Calu3 (cell line): ENCODE results near the gene COMMD2. TPM values are rescaled to one million over a fixed set of nuclear protein-coding genes. Genes with fewer than 3 reads are reported as not detected.

ENCODE experiments used
- BruUV-seq: library from RNA; stranded (reverse); fragments of 400-500 nt; replicated peaks from 2 replicates; lab custom pipeline; 2021; lab: Mats Ljungman, UMichigan
- CTCF ChIA-PET: fragments of 300-600 bp; sonication (Branson Sonifier 250); formaldehyde crosslinking; loops from one replicate; lab custom pipeline; 2022; ENCODE audit warnings: antibody characterized with exemption; lab: Charles Lee
- DNase-seq: peaks from one replicate; pipeline ENCODE4 v3.0.0; 2022
- H3K27ac Mint-ChIP-seq: one replicate; pipeline ENCODE4 v1.8.0; 2022; ENCODE audit warnings: mixed read lengths; ENCODE audit not compliant: unreplicated experiment
- H3K27me3 Mint-ChIP-seq: one replicate; pipeline ENCODE4 v1.8.0; 2022; ENCODE audit warnings: mixed read lengths; ENCODE audit not compliant: unreplicated experiment
- H3K36me3 Mint-ChIP-seq: one replicate; pipeline ENCODE4 v1.8.0; 2022; ENCODE audit warnings: mild to moderate bottlenecking, moderate library complexity, mixed read lengths; ENCODE audit not compliant: insufficient read depth, unreplicated experiment
- H3K4me1 Mint-ChIP-seq: one replicate; pipeline ENCODE4 v1.8.0; 2022; ENCODE audit warnings: mild to moderate bottlenecking, low read depth, mixed read lengths; ENCODE audit not compliant: unreplicated experiment
- H3K4me3 Mint-ChIP-seq: one replicate; pipeline ENCODE4 v1.8.0; 2022; ENCODE audit warnings: mild to moderate bottlenecking, low read depth, moderate library complexity, mixed read lengths; ENCODE audit not compliant: unreplicated experiment
- H3K9me3 Mint-ChIP-seq: one replicate; pipeline ENCODE4 v1.8.0; 2022; ENCODE audit warnings: low read depth, mixed read lengths; ENCODE audit not compliant: unreplicated experiment
- CTCF ChIP-seq: fragments of 200-600 bp; IDR thresholded peaks from one replicate; pipeline ENCODE4 v1.8.0; 2022; ENCODE audit warnings: antibody characterized with exemption; ENCODE audit not compliant: unreplicated experiment
- intact Hi-C: fragments of 100-400 bp; cut with micrococcal nuclease; formaldehyde crosslinking; loops from one replicate; pipeline ENCODE4 v1.10.0; 2022; ENCODE audit not compliant: unreplicated experiment
- total RNA-seq: library from RNA; stranded (reverse); gene quantifications from 2 replicates; pipeline ENCODE4 v1.2.3, GENCODE V29; 2022

The COMMD2 gene
- total RNA-seq, 1 experiment from 2014 or later, result 73.0 TPM

GRCh38 chr3:149732234-149732633, 20.1 kb downstream of the COMMD2 start:
- no peak overlapping the region for H3K4me3 Mint-ChIP-seq
- no peak for TF ChIP-seq CTCF
- no peak for DNase-seq
- CTCF ChIA-PET, result no interaction called here
- no peak overlapping the region for H3K27ac Mint-ChIP-seq
- H3K36me3 Mint-ChIP-seq, result no peaks in the 10 kb centered on the region
- BruUV-seq, result no TSS peak
- no peaks in the 10 kb centered on the region for H3K9me3 Mint-ChIP-seq
- no peaks in the 10 kb centered on the region for H3K27me3 Mint-ChIP-seq
- intact Hi-C loops, result no loop called here
- H3K4me1 Mint-ChIP-seq, result peaks cover 7% of the 10 kb centered on the region

- Mint-ChIP-seq H3K4me1 (no peaks in the 10 kb centered on the region), H3K36me3 (no peaks in the 10 kb centered on the region), H3K27me3 (no peaks in the 10 kb centered on the region), H3K4me3 (no peak overlapping the region), H3K27ac (no peak overlapping the region), H3K9me3 (no peaks in the 10 kb centered on the region)
- intact Hi-C loops, result no loop called here
- no peak for DNase-seq
- no TSS peak for BruUV-seq
- no peak for TF ChIP-seq CTCF
- CTCF ChIA-PET, result no interaction called here
Observed at GRCh38 chr3:149727656-149728055, 24.6 kb downstream of the COMMD2 start.

GRCh38 chr3:149726716-149727407, 25.4 kb downstream of the COMMD2 start:
- no peak for TF ChIP-seq CTCF
- Mint-ChIP-seq H3K4me3 (no peak overlapping the region), H3K36me3 (no peaks in the 10 kb centered on the region), H3K27ac (no peak overlapping the region), H3K27me3 (no peaks in the 10 kb centered on the region), H3K9me3 (no peaks in the 10 kb centered on the region), H3K4me1 (no peaks in the 10 kb centered on the region)
- no TSS peak for BruUV-seq
- CTCF ChIA-PET, result no interaction called here
- intact Hi-C loops, result no loop called here
- no peak for DNase-seq

- CTCF ChIA-PET, result no interaction called here
Observed at GRCh38 chr3:149723781-149724180, 28.5 kb downstream of the COMMD2 start.

More at GRCh38 chr3:149723781-149724180, 28.5 kb downstream of the COMMD2 start:
- DNase-seq, result no peak
- no peak overlapping the region for H3K4me3 Mint-ChIP-seq
- H3K27ac Mint-ChIP-seq, result no peak overlapping the region
- no peaks in the 10 kb centered on the region for H3K36me3 Mint-ChIP-seq
- H3K9me3 Mint-ChIP-seq, result no peaks in the 10 kb centered on the region
- BruUV-seq, result no TSS peak
- TF ChIP-seq CTCF, result no peak
- H3K27me3 Mint-ChIP-seq, result no peaks in the 10 kb centered on the region
- no peaks in the 10 kb centered on the region for H3K4me1 Mint-ChIP-seq
- intact Hi-C loops, result no loop called here
